ENCODE data around the gene AUTS2. TPM values are rescaled to one million over a fixed set of nuclear protein-coding genes. Genes with fewer than 3 reads are reported as not detected.

Gene AUTS2
- total RNA-seq, 4 donors from 2014 or later, result 29.8 to 114 (median 59.4) TPM

GRCh38 chr7:69920797-69921196 lies 322.5 kb downstream of the AUTS2 start:
- H3K4me1 ChIP-seq, result peaks cover 0 to 8% (median 0%) of the 10 kb centered on the region in 4 donors
- no peaks in the 10 kb centered on the region for H3K36me3 ChIP-seq
- H3K27ac ChIP-seq, result no peak overlapping the region
- peaks cover 64% of the 10 kb centered on the region for H3K27me3 ChIP-seq
- WGBS, 2 donors (ENCODE audit: low coverage in 1 of 2), result 30 to 38% methylated on average over 3 of the region's 3 CpGs
- DNase-seq, result no peak
- in situ Hi-C loops (cut with MboI; ENCODE audit: low pct_ligation_motif_present in 1 of 4, low pct_unique_long_range_greater_than_20kb in 1 of 4, low sequenced_read_pairs in 3 of 4), result no loop called here
- H3K4me3 ChIP-seq, result no peak overlapping the region
- no peak for TF ChIP-seq POLR2A (IDR thresholded peaks at IDR 0.05)
- intact Hi-C loops (cut with DNase I; ENCODE audit: low total_unique reads), result no loop called here
- H3K9me3 ChIP-seq, result no peaks in the 10 kb centered on the region

DNA sequence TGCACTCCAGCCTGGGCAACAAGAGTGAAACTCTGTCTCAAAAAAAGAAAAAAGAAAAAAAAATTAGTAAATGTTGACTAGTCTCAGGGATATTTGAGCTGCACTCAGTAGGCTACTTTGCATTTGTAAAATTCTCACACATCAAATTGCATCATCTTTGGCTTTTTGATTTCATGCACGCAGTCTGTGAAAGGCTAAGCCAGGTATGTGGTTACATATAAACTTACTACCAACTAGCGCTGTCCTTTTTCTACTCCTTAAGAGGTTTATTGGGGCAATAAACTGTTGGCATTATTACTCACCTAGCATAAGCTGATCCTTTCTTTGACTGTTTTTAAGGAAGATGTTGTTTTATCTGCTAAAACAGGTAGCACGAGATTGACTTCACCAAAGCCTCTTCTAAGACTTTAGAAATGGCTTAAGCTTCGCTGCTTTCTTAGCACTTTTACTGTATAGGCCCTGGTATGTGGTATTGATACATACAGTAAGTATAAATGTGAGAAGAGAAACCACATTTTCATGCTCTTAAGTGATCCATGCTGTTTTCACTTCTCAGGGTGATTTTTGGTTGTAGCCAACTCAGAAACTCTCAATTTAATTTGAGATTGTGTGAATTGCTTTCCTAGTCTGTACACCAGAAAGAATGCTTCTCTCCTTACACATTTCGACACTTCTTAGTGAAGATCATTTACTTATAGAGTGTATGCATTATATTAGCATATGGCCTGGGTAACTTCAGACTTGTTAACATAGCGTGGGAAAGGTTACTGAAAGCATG lies 323.9 kb downstream of the AUTS2 start:
- Histone ChIP-seq H3K27ac (no peak overlapping the region), H3K9me3 (no peaks in the 10 kb centered on the region), H3K4me3 (no peak overlapping the region), H3K4me1 (peaks cover 0 to 8% (median 0%) of the 10 kb centered on the region in 4 donors), H3K27me3 (peaks cover 52% of the 10 kb centered on the region), H3K36me3 (no peaks in the 10 kb centered on the region)
- TF ChIP-seq POLR2AphosphoS5 (IDR thresholded peaks at IDR 0.05) (no peak), EP300 (IDR thresholded peaks at IDR 0.05; ENCODE audit: low read depth) (no peak), POLR2A (IDR thresholded peaks at IDR 0.05) (no peak)
- TF ChIP-seq, protein P1, sequence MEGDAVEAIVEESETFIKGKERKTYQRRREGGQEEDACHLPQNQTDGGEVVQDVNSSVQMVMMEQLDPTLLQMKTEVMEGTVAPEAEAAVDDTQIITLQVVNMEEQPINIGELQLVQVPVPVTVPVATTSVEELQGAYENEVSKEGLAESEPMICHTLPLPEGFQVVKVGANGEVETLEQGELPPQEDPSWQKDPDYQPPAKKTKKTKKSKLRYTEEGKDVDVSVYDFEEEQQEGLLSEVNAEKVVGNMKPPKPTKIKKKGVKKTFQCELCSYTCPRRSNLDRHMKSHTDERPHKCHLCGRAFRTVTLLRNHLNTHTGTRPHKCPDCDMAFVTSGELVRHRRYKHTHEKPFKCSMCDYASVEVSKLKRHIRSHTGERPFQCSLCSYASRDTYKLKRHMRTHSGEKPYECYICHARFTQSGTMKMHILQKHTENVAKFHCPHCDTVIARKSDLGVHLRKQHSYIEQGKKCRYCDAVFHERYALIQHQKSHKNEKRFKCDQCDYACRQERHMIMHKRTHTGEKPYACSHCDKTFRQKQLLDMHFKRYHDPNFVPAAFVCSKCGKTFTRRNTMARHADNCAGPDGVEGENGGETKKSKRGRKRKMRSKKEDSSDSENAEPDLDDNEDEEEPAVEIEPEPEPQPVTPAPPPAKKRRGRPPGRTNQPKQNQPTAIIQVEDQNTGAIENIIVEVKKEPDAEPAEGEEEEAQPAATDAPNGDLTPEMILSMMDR (IDR thresholded peaks at IDR 0.05), result no peak
- no peak for DNase-seq
- 34 to 66% methylated on average over 6 of the region's 6 CpGs for WGBS, 2 donors (ENCODE audit: low coverage in 1 of 2)
- in situ Hi-C loops (cut with MboI; ENCODE audit: low pct_ligation_motif_present in 1 of 4, low pct_unique_long_range_greater_than_20kb in 1 of 4, low sequenced_read_pairs in 3 of 4) (no loop called here), intact Hi-C loops (cut with DNase I; ENCODE audit: low total_unique reads) (no loop called here)

DNA sequence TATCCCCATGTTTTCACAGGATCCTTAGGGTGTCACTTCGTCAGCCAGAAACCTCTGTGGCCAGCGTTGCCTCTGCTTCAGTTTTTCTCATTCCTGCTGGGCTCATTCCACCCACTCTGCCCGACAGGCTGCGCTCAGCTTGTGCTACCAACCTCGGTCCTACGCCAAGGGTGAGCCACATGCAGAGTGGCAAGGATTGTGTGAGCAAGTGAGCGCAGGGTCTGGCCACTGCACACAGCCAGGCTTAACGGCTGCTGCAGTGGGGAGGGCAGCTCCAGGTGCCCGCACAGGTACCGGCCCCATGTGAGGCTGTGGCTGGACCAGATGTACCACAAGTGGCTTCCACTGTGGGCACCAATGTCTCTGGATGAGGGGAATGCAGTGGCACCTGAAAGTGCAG lies 329.2 kb downstream of the AUTS2 start:
- H3K27me3 ChIP-seq, result peaks cover 21% of the 10 kb centered on the region
- intact Hi-C loops (cut with DNase I; ENCODE audit: low total_unique reads), result no loop called here
- 91 to 94% methylated on average over 4 to 10 of the region's 10 CpGs for WGBS, 2 donors (ENCODE audit: low coverage in 1 of 2)
- in situ Hi-C loops (cut with MboI; ENCODE audit: low pct_ligation_motif_present in 1 of 4, low pct_unique_long_range_greater_than_20kb in 1 of 4, low sequenced_read_pairs in 3 of 4), result no loop called here
- no peak overlapping the region for H3K4me3 ChIP-seq
- no peak overlapping the region for H3K27ac ChIP-seq
- DNase-seq, result no peak
- H3K4me1 ChIP-seq, result peaks cover 0 to under 1% (median 0%) of the 10 kb centered on the region in 4 donors
- no peaks in the 10 kb centered on the region for H3K9me3 ChIP-seq
- TF ChIP-seq, protein P1 (IDR thresholded peaks at IDR 0.05), result no peak
- TF ChIP-seq EP300 (IDR thresholded peaks at IDR 0.05; ENCODE audit: low read depth) (no peak), POLR2AphosphoS5 (IDR thresholded peaks at IDR 0.05) (no peak), POLR2A (IDR thresholded peaks at IDR 0.05) (no peak)
- H3K36me3 ChIP-seq, result no peaks in the 10 kb centered on the region

DNA sequence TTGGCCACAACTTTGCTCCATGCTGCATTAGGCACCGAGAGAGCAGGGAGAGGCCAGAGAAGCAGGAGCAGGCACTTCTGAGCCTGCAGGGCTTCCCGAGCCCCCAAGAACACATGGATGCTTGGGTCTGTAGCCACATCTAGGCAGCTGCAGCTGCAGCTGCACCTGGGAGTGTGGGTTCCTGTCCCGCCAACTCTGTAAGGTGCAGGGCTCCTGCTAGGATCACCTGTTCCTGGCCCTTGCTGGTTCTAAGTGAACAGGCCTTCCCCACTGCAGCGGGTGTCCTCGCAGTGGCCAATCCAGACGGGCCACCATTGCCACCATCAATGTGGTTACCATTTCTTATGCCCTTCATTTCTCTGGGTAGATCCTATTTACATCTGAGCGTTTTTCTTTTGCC lies 330.3 kb downstream of the AUTS2 start:
- no peak for DNase-seq
- intact Hi-C loops (cut with DNase I; ENCODE audit: low total_unique reads), result no loop called here
- Histone ChIP-seq H3K36me3 (no peaks in the 10 kb centered on the region), H3K4me1 (no peaks in the 10 kb centered on the region), H3K4me3 (no peak overlapping the region), H3K9me3 (no peaks in the 10 kb centered on the region), H3K27me3 (peaks cover 20% of the 10 kb centered on the region), H3K27ac (no peak overlapping the region)
- 67 to 84% methylated on average over 1 to 7 of the region's 7 CpGs for WGBS, 2 donors (ENCODE audit: low coverage in 1 of 2)
- in situ Hi-C loops (cut with MboI; ENCODE audit: low pct_ligation_motif_present in 1 of 4, low pct_unique_long_range_greater_than_20kb in 1 of 4, low sequenced_read_pairs in 3 of 4), result no loop called here
- TF ChIP-seq EP300 (IDR thresholded peaks at IDR 0.05; ENCODE audit: low read depth) (no peak), POLR2AphosphoS5 (IDR thresholded peaks at IDR 0.05) (no peak), POLR2A (IDR thresholded peaks at IDR 0.05) (no peak)
- TF ChIP-seq, protein P1 (IDR thresholded peaks at IDR 0.05), result no peak
